Activated CD8-positive, alpha-beta memory T cell treated with anti-CD3 and anti-CD28 coated beads for 24 hours (primary cell): ENCODE data around the gene BAIAP2L1.
A peak's percentile ranks its signal among the peaks of the same experiment; 100 is the strongest.
"Not testable (repeated sequence)": the region's sequence is repeated elsewhere in the genome, so short reads cannot be mapped to it uniquely, and the experiment has no call there.

Source experiments
- DNase-seq: peaks from one replicate; pipeline ENCODE4 v3.0.0-alpha.2; 2020

Gene BAIAP2L1

GRCh38 chr7:98400542-98401340 lies at the start of gene BAIAP2L1:
Gene BAIAP2L1 (minus strand): TSS chr7:98401090. CDS start chr7:98400852, 238 bp downstream.
- peak; percentile 90 for DNase-seq

GRCh38 chr7:98448766-98449165 lies 47.9 kb upstream of the BAIAP2L1 start:
- DNase-seq = no peak

GRCh38 chr7:98440992-98441391 lies 40.1 kb upstream of the BAIAP2L1 start:
- not testable (repeated sequence) for DNase-seq

GRCh38 chr7:98439484-98439883 lies 38.6 kb upstream of the BAIAP2L1 start:
- no peak for DNase-seq

- DNase-seq = no peak
Measured at GRCh38 chr7:98434087-98434486, 33.2 kb upstream of the BAIAP2L1 start.

GRCh38 chr7:98429799-98430198 lies 28.9 kb upstream of the BAIAP2L1 start:
- no peak for DNase-seq

GRCh38 chr7:98423043-98423442 lies 22.2 kb upstream of the BAIAP2L1 start:
- no peak for DNase-seq

- peak; percentile 76 for DNase-seq
Measured at GRCh38 chr7:98420966-98421612, 20.2 kb upstream of the BAIAP2L1 start.

- not testable (repeated sequence) for DNase-seq
Measured at GRCh38 chr7:98419988-98420387, 19.1 kb upstream of the BAIAP2L1 start.

GRCh38 chr7:98419316-98419691 lies 18.4 kb upstream of the BAIAP2L1 start:
- DNase-seq = not testable (repeated sequence)

- DNase-seq = no peak
Measured at GRCh38 chr7:98418636-98419315, 17.9 kb upstream of the BAIAP2L1 start.

- DNase-seq = no peak
Measured at GRCh38 chr7:98418271-98418635, 17.4 kb upstream of the BAIAP2L1 start.

- DNase-seq = not testable (repeated sequence)
Measured at GRCh38 chr7:98417604-98418270, 16.8 kb upstream of the BAIAP2L1 start.

- no peak for DNase-seq
Measured at GRCh38 chr7:98414205-98414900, 13.5 kb upstream of the BAIAP2L1 start.

GRCh38 chr7:98413655-98414054 lies 12.8 kb upstream of the BAIAP2L1 start:
- not testable (repeated sequence) for DNase-seq

- no peak for DNase-seq
Measured at GRCh38 chr7:98409843-98410242, 9.0 kb upstream of the BAIAP2L1 start.

GRCh38 chr7:98408146-98408545 lies 7.3 kb upstream of the BAIAP2L1 start:
- not testable (repeated sequence) for DNase-seq

- DNase-seq = no peak
Measured at GRCh38 chr7:98406827-98407226, 5.9 kb upstream of the BAIAP2L1 start.

GRCh38 chr7:98404840-98405239 lies 4.0 kb upstream of the BAIAP2L1 start:
- DNase-seq = no peak

GRCh38 chr7:98399890-98400541 lies 874 bp downstream of the BAIAP2L1 start:
- no peak for DNase-seq

- no peak for DNase-seq
Measured at GRCh38 chr7:98399462-98399861, 1.4 kb downstream of the BAIAP2L1 start.
